HG03558 (cell line): ENCODE results near the gene ACSS3.

ENCODE experiments used
- ATAC-seq: cut with Tn5 transposase; IDR thresholded peaks from one replicate; pipeline ENCODE4 v1.9.1; 2021; ENCODE audit warnings: moderate number of reproducible peaks; ENCODE audit not compliant: unreplicated experiment; ENCODE audit errors: extremely low read depth

ACSS3 gene

DNA sequence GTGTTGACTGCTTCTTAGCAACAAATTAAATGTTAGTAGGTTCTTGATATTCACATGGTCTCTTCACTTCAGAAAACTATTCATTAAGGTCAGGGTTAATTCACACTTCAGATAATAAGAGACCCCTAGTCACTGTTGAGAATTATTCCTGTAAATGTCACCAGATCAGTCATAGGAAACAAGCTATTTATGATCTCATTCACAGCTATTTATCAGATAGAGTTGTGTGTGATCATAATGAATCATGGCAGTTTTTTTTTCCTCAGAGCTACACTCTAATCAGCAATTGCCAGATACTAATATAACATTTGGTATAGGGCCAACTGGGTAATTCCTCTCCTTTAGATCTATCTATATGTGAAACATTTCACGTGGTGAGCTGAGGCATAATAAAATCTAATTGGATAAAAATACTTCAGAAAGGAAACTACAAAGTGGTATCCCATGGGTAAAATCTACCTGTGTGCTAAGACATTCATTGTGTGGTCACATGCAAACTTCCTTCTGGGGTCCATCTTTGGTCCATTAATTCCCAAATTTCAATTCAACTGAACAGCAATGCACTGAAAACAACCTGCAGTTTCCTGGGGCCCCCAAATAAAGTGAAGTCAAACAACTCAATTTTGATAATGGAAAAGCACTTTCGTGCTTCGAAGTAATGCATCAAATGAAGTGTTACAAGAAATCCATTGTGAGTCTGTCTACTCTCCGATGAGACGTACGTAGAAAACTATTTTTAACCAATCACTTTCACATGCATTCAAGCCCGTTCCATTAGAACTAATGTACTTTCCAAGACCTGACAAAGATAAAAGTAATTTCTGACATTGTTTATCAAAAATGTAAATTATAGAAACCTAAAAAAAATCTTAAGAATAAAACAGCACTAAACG is 197.0 kb downstream of the ACSS3 start:
- ATAC-seq, result no peak

DNA sequence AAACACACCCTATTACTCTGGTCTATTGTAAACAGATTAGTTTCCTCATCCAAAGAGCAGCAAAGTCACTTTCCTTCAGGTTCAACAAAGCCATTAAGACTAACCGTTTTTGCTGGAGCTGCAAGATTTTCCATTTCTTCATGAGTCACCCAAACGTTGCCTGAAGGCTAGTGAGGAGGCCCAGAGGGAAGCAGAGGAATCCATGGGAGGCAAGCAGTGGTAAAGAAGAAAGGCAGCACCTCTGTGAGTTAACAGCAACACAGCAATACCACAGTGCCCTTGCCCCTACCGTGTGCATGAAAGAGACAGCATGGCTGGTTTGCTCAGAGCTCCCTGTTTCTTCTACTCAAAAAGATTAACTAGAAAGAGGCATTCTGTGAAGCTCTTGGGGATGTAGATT is 206.3 kb downstream of the ACSS3 start:
- ATAC-seq, result no peak

- no peak for ATAC-seq
Observed at GRCh38 chr12:81288651-81289050, 210.8 kb downstream of the ACSS3 start.

DNA sequence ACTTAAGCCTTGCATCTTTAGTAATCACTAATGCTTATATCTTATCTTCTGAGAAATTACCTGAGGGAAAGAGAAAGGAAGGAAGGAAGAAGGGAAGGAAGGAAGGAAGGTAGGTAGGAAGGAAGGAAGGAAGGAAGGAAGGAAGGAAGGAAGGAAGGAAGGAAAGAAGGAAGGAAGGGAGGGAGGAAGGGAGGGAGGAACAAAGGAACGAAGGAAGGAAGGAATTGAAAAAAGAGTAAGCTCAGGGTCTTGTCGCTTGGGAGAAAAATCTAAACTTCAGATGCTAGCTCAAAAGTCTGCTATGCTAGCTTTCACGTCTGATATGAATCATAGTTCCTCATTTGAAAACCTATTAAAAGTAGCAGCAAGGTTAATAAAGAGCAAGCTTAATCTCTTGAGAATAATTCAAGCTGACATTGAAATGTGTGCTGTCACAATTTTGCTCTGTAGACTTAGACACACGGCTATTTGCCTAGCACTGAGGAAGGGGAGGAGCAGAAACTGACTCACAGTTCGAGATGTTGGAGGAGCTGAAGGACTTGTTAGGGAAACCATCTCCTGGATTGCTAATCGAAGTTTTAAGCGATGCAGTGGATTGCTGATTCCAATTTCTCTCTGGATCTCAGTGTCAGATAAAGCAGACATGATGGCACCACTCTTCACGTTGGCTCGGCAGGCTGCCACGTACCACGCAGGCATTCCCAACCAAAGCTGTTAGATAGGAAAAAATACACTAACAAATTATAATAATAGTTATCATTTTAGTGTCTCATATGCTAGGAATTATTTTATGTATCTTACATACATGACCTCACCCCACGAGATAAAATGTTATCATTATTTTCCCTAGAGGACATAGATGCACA is 216.7 kb downstream of the ACSS3 start:
- ATAC-seq, result no peak

GRCh38 chr12:81295251-81295650 is 217.4 kb downstream of the ACSS3 start:
- ATAC-seq, result no peak

DNA sequence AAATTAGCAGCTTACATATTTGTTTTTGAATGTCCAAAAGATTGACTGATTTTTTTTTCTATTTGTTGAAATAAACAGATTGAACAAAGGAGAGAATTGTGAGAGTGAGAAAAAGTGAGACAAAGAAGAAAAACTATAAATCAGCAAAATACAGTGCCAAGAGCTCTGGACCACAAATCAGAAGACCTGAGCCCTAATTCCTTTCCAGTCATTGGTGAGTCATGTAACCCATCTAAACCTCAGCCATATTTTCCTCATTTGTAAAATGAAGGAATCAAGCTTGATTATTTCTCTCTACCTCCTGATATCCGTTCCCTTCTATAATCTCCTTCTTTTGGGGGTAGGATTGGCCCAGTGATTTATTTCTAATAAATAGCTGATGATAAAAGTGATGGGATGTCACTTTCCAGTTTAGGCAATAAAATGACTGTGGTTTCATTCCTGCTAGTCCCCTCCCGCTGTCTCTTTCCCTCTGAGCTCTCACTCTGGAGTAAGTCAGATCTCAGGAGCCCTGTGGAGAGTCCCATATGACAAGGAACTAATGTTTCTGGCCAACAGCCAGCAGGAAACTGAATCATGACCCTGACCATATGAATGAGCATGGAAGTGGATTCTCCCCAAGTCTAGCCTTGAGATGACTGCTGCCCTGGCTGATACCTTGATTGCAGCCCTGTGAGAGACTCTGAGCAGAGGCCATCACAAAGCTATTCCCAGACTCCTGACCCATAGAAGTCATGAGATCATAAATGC is 218.9 kb downstream of the ACSS3 start:
- ATAC-seq, result no peak

DNA sequence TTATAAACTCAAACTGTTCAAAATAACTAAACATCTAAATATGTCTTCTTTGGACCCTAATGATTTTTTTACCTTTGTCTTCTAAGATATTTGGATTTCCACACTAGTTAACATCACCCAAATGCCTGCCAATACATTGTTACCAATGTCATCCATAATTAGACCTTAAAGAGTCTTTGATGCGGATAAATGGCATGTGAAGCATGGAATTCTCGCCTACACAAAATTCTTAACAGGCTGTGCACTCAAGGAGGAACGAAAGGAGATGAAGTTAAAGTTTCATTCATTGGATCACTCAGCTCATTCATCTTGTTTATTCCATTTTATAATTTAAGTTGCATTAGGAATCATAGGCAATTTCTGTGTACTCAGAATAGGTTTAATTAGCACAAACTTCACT is 219.7 kb downstream of the ACSS3 start:
- ATAC-seq, result no peak

DNA sequence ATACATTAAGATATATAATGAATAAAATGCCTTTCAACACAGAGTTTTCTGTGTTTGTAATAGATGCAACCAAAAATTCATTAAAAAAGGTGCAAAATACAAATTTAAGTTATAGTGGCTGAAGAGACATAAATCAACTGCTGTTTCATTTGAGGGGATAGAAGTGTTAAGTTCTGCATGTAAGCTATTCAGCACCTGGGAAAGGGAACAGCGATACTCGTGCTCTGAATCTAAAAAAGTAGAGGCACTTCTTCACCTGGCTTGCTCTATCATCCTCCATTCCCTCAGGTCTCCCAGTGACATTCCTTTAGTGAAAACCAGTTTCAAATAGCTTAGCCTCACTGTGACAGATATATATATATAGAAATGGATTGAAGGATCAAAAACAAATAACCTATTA is 222.6 kb downstream of the ACSS3 start:
- no peak for ATAC-seq

- no peak for ATAC-seq
Observed at GRCh38 chr12:81303935-81304334, 226.1 kb downstream of the ACSS3 start.
